HG03520 (cell line): Measurements from ENCODE around the gene COL11A1.
A peak's percentile ranks its signal among the peaks of the same experiment; 100 is the strongest.
"Not testable (repeated sequence)": the region's sequence is repeated elsewhere in the genome, so short reads cannot be mapped to it uniquely, and the experiment has no call there.

ENCODE experiments used
- ATAC-seq: cut with Tn5 transposase; IDR thresholded peaks from one replicate; pipeline ENCODE4 v1.9.1; 2021; ENCODE audit warnings: mild to moderate bottlenecking, moderate library complexity; ENCODE audit not compliant: unreplicated experiment

Gene COL11A1

DNA sequence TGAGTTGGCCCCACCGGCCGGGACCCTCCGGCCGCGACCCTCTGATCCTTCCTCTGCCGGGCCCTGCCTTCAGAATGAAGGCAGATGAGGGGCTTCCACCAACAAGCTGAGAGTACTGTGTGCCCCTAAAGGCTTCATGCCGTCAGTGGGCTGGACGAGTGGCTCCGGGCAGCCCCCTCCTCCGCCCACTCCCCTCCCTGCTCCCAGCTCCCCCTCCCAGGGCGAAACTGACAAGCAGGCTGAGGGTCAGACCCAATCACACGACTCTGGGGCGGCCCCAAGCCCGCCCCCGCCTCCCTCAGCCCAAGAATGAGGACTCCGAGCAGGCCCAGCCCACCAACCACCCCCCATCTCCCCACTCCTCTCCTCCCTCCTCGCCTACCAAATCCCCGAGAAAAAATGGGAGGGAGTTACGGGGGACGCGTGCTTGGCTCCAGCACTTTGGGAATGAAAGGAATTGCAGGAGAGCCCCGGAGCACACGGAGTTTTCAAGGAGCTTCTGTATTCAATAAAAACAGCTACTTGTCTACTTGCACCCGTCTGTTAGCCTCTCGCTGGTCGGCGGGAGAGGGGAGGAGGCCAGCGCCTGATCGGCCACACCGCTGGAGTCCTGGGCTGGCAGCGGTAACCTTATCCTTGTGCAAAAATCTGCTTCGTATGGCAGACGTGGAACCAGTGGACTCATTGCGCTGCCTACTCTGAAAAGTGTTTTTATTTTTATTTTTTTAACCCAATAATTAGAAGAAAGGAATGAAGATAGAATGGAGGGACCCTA lies at the start of gene COL11A1:
COL11A1 (minus strand) TSS at position 147 of the 775 bp plus-strand sequence. CDS start 344 bp downstream, outside the sequence.
- ATAC-seq, result no peak

GRCh38 chr1:103156966-103157365 lies 48.6 kb upstream of the COL11A1 start:
- no peak for ATAC-seq

DNA sequence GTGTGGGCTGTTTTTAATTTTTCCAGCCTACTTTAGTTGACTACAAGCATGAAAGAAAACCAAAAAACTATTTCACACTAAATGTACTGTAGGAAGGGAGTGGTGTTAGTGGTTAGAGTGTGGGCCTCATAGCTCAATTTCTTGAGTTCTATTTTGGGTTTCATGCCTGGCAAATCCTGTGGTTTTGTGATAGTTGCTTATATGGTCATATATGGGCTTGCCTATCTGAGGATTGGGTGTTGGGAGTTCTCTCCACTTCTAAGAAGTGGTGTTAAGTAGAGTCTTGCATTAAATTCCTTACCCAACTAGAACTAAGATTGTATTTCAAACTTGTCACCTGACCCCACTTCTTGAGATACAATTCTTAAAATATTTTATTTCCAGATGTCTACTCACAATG lies 37.8 kb upstream of the COL11A1 start:
- ATAC-seq, result no peak

GRCh38 chr1:103145449-103145848 lies 37.1 kb upstream of the COL11A1 start:
- ATAC-seq, result no peak

DNA sequence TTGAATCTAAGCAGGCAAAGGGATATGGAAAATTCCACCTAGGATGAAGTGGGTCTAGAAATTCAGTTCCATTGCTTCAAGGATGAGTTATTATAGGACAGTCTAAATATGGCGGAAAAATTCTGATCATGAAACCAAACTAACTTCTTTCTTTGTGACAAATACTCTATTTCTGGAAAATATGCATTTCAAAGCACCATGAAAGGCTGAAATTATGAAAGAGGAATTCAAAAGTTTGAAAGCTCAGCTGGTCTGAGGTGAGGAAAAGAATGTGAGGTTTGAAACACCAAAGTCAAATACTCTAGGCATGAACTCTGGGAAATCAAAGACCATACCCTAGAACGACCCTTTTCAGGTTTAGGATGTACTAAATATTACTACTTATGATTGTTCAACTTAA lies 36.4 kb upstream of the COL11A1 start:
- ATAC-seq, result no peak

DNA sequence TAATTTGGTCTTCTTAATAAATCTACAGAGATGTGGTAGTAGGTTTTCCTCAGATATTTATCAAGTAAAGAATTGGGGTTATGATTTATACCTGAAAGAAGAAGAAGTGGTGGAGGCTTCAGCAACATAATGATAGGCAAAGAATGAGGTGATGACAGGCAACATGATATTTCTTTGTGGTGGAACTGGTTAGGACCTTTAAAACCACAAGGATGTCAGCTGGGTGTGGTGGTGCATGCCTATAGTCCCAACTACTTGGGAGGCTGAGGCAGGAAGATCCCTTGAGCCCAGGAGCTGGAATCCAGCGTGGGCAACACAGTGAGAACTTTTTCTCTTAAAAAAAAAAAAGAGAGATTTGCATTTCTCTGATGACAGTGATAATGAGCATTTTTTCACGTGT lies 34.1 kb upstream of the COL11A1 start:
- ATAC-seq, result no peak

- ATAC-seq, result no peak
Measured at GRCh38 chr1:103129796-103130195, 21.5 kb upstream of the COL11A1 start.

- no peak for ATAC-seq
Measured at GRCh38 chr1:103129255-103129654, 20.9 kb upstream of the COL11A1 start.

GRCh38 chr1:103128256-103128655 lies 19.9 kb upstream of the COL11A1 start:
- ATAC-seq, result not testable (repeated sequence)

DNA sequence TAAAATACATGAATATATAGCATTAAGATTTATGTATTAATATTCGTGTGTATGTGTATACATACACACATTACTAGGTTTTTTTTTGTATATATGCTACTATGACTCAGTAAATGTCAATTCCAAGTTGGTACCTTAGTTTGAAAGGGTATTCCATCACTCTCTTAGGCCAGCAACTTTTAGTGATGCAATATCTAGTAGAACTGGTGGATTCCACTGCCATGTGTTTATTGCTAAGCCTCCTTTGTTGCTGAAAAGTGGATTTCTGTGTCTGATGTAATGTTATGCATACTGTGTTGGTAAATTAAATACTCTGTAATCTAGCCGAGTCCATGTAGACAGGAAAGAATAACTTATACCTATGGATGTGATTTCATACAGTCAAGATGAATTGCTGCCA lies 16.9 kb upstream of the COL11A1 start:
- no peak for ATAC-seq

GRCh38 chr1:103122983-103123720 lies 14.8 kb upstream of the COL11A1 start:
- no peak for ATAC-seq

DNA sequence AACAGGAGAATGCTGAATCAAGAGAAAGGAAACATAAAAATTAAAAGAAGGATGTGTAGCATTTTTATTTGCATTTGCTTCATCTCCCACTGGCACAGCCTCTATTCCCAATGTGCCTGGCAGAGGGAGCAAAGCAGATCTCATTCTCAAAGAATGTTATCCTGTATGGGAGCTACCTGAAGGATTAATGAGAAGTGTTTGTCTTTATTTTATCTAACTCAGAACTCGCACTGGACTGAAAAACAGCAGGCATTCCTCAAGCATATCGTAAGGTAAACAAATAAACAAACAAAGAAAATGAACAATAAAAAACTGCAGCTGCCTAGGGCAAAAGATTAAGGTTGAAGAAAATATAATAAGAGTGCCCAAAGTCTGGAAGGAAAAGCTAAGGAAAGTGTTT lies 12.7 kb upstream of the COL11A1 start:
- no peak for ATAC-seq

GRCh38 chr1:103112546-103112945 lies 4.2 kb upstream of the COL11A1 start:
- no peak for ATAC-seq

DNA sequence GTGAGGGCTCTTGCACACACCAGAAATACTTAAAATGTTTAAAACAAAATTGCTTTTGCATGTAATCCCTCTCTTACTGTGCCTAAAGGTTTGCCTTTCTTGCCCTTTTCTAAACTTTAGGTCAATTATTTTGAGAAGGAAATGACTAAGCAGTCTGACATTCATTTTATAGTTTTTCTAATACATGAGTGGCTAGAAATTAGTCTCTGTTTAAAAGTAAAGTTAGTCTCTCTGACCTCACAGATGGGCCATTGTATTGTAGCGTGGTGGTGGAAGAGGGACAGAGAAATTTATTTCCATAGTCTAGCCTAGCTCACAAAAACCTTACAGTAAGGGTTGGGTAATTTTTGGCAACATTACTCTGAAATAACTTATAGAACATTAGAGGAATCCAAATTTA lies 3.6 kb upstream of the COL11A1 start:
- no peak for ATAC-seq

GRCh38 chr1:103110701-103111100 lies 2.4 kb upstream of the COL11A1 start:
- no peak for ATAC-seq

DNA sequence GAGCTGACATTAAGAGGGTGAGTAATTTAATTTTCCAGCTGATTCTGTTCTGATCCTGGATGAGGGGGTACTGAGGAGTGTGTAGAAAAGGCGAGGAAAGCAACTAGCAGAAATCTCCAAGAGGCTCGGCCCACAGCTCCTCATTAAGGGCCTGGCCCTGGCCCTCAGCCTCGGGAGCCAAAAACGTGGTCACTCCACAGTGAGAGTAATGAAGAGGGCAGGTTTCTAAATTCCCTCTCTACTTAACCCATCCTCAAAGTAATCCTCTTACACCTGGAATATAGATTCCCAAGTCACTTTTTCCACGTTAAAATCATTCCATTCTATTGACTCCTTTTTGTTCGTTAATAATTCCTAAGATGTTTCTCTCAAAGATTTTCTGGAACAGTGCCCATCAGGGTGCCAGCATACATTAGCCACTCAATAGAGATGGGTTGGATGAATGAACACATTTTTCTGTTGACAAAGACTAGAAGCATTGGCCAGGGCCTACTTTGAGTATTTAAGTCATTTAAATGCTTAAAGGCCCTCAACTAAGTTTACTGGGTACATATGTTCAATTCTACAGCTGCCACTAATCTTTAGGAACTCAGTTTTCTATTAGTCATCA lies 1.1 kb upstream of the COL11A1 start:
- ATAC-seq, result no peak

DNA sequence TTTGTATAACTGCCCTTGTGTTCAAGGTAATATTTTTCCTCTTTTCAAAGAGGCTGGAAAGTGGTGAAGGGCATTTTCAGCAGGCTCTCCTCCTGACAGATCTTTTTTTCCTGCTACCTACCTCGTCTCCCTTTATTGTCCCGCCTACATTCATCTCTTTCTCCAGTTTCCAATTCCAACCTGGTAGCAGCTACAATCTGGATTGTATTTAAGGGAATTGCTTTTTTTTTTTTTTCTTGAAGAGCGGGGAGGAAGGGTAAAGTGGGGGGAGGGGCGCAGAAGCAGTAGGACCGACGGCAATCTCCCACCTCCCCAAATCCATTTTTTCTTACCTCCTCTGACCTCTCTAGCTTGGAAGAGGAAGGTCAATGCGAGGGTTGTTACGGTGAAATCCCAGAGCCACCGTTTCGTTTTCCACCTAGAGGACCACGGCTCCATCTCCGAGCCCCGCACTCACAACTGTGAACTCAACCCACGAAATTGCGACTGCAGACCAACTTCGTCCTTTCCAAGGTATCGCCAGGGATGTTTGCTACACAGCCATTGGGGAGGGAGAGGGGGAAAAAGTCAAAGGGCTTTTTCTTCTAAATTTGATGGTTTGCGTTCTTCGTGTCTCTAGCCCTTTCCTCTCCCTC lies 464 bp downstream of the COL11A1 start:
- no peak for ATAC-seq

DNA sequence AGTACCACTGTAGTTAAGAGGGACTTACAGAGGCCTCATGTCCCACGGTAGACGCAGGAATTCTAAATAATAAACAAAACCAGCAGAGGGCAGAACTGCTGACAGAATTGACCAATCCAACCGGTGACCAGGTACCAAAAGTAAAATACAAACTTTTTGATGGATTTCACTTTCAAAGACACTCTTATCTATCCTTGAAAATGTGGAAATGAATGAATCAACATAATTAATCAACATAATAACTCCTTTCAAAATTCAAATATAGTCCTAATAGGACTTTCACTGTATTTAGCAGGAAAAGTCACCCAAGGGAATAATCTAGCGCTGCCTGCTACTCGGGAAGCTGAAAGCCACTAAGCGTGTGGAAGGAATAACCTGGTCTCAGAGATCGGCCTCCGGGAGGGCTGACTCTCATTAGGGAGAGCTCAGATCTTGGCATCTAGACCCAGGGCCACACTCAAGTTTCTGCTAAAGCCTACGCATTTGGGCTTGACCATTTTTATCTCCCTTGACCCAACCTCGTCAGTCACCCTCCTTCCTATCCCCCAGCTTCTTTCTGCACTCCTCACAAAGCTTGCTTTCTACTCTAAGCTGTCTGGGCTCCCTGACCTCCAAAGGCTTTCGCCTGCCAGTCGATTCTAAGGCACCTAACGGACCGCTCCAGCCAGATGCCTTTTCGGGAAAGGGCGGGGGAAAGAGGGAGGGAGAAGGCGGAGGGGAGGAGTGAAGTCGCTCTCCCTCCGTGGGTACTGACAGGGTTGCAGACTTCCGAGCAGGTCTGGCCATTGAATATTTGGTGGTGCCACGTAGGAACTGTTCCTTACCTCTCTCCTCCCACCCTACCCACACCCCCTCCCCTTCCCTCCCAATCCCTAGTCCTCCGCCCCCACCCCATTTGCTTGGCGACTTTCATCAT lies 1.6 kb downstream of the COL11A1 start:
- ATAC-seq, result peak; percentile 78

- ATAC-seq, result no peak
Measured at GRCh38 chr1:103101399-103101798, 6.9 kb downstream of the COL11A1 start.

- ATAC-seq, result no peak
Measured at GRCh38 chr1:103089221-103089620, 19.1 kb downstream of the COL11A1 start.
